ENCODE data around the gene SLC6A9. TPM values are rescaled to one million over a fixed set of nuclear protein-coding genes. Genes with fewer than 3 reads are reported as not detected.

The SLC6A9 gene
- total RNA-seq, 1 experiment from 2014 or later: 12.8 TPM

DNA sequence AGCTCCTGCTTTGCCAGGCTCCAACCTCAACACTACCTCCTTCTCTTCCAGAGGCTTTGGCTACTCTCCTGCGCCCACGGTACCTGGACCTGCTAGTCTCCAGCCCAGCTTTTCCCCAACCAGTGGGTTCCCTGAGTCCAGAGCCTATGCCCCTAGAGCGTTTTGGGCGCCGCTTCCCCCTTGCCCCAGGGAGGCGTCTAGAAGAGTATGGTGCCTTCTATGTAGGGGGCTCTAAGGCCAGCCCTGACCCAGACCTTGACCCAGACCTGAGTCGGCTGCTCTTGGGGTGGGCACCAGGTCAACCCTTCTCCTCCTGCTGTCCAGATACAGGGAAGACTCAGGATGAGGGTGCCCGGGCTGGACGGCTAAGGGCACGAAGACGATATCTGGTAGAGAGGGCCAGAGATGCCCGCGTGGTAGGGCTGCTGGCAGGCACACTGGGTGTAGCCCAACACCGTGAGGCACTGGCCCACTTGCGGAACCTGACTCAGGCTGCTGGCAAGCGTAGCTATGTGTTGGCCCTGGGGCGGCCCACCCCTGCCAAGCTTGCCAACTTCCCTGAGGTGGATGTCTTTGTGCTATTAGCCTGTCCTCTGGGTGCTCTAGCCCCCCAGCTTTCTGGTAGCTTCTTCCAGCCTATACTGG lies 59.8 kb downstream of the SLC6A9 start:
- peaks cover 9 to 33% of the 10 kb centered on the region in 2 experiments; a peak in 3 of 4 replicates for H3K36me3 ChIP-seq (ENCODE audit: control insufficient read depth in 1 of 2, insufficient read depth in 2 of 2, low read length in 2 of 2)
- H4K20me1 ChIP-seq (ENCODE audit: insufficient read depth): no peaks in the 10 kb centered on the region
- H3K4me2 ChIP-seq (ENCODE audit: low read length): peak overlapping the region; percentile 93
- no peak for ATAC-seq
- ChIA-PET CTCF (no interaction called here), RAD21 (ENCODE audit: low non-redundant PET in 1 of 2, low total read pairs in 2 of 2, uncharacterized antibody in 2 of 2, unreplicated experiment in 2 of 2) (no interaction called here), POLR2A (no interaction called here)
- H3K27ac ChIP-seq (ENCODE audit: low read depth, low read length): no peak overlapping the region
- no peaks in the 10 kb centered on the region for H3K9me2 ChIP-seq (ENCODE audit: insufficient read depth)
- no peaks in the 10 kb centered on the region for H3K27me3 ChIP-seq (ENCODE audit: insufficient read depth, low read length)
- H3K4me3 ChIP-seq (replicated peaks in 1 of 2; ENCODE audit: low read depth in 1 of 2, low read length in 2 of 2): peak overlapping the region; percentile 94 to 99; a peak in 3 of 4 replicates
- TF ChIP-seq, protein P1, sequence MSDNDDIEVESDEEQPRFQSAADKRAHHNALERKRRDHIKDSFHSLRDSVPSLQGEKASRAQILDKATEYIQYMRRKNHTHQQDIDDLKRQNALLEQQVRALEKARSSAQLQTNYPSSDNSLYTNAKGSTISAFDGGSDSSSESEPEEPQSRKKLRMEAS (IDR thresholded peaks at IDR 0.05): no peak
- TF ChIP-seq RAD21 (IDR thresholded peaks at IDR 0.05; ENCODE audit: low read depth) (no peak), SIN3A (IDR thresholded peaks at IDR 0.05; ENCODE audit: low read depth) (no peak), YY1 (IDR thresholded peaks at IDR 0.05; ENCODE audit: extremely low read depth, insufficient replicate concordance, low read depth, low read length) (no peak), JUND (IDR thresholded peaks at IDR 0.05) (no peak), FOSL1 (IDR thresholded peaks at IDR 0.05; ENCODE audit: low read depth) (no peak), CEBPB (IDR thresholded peaks at IDR 0.05; ENCODE audit: low read depth) (no peak), CBX3 (IDR thresholded peaks at IDR 0.05; ENCODE audit: low read depth) (no peak), TCF7L2 (IDR thresholded peaks at IDR 0.05; ENCODE audit: borderline replicate concordance, extremely low read depth, insufficient read depth, insufficient read length) (no peak), SRF (IDR thresholded peaks at IDR 0.05; ENCODE audit: low read depth) (no peak), POLR2AphosphoS5 (IDR thresholded peaks at IDR 0.05; ENCODE audit: low read depth, low read length) (no peak), ZFX (IDR thresholded peaks at IDR 0.05) (no peak), EGR1 (IDR thresholded peaks at IDR 0.05; ENCODE audit: low read depth) (no peak), POLR2A (IDR thresholded peaks at IDR 0.05; ENCODE audit: borderline replicate concordance, extremely low read depth, insufficient read depth, insufficient read length) (no peak)
- TF ChIP-seq, protein P2, sequence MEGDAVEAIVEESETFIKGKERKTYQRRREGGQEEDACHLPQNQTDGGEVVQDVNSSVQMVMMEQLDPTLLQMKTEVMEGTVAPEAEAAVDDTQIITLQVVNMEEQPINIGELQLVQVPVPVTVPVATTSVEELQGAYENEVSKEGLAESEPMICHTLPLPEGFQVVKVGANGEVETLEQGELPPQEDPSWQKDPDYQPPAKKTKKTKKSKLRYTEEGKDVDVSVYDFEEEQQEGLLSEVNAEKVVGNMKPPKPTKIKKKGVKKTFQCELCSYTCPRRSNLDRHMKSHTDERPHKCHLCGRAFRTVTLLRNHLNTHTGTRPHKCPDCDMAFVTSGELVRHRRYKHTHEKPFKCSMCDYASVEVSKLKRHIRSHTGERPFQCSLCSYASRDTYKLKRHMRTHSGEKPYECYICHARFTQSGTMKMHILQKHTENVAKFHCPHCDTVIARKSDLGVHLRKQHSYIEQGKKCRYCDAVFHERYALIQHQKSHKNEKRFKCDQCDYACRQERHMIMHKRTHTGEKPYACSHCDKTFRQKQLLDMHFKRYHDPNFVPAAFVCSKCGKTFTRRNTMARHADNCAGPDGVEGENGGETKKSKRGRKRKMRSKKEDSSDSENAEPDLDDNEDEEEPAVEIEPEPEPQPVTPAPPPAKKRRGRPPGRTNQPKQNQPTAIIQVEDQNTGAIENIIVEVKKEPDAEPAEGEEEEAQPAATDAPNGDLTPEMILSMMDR (IDR thresholded peaks at IDR 0.05 in 2 of 3, conservative IDR thresholded peaks at IDR 0.05 in 1 of 3; ENCODE audit: borderline replicate concordance in 1 of 3, insufficient read depth in 1 of 3, low read depth in 2 of 3, low read length in 2 of 3): no peak
- TF ChIP-seq, protein P3, sequence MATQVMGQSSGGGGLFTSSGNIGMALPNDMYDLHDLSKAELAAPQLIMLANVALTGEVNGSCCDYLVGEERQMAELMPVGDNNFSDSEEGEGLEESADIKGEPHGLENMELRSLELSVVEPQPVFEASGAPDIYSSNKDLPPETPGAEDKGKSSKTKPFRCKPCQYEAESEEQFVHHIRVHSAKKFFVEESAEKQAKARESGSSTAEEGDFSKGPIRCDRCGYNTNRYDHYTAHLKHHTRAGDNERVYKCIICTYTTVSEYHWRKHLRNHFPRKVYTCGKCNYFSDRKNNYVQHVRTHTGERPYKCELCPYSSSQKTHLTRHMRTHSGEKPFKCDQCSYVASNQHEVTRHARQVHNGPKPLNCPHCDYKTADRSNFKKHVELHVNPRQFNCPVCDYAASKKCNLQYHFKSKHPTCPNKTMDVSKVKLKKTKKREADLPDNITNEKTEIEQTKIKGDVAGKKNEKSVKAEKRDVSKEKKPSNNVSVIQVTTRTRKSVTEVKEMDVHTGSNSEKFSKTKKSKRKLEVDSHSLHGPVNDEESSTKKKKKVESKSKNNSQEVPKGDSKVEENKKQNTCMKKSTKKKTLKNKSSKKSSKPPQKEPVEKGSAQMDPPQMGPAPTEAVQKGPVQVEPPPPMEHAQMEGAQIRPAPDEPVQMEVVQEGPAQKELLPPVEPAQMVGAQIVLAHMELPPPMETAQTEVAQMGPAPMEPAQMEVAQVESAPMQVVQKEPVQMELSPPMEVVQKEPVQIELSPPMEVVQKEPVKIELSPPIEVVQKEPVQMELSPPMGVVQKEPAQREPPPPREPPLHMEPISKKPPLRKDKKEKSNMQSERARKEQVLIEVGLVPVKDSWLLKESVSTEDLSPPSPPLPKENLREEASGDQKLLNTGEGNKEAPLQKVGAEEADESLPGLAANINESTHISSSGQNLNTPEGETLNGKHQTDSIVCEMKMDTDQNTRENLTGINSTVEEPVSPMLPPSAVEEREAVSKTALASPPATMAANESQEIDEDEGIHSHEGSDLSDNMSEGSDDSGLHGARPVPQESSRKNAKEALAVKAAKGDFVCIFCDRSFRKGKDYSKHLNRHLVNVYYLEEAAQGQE (IDR thresholded peaks at IDR 0.05; ENCODE audit: low read depth): no peak
- TF ChIP-seq, protein P4, sequence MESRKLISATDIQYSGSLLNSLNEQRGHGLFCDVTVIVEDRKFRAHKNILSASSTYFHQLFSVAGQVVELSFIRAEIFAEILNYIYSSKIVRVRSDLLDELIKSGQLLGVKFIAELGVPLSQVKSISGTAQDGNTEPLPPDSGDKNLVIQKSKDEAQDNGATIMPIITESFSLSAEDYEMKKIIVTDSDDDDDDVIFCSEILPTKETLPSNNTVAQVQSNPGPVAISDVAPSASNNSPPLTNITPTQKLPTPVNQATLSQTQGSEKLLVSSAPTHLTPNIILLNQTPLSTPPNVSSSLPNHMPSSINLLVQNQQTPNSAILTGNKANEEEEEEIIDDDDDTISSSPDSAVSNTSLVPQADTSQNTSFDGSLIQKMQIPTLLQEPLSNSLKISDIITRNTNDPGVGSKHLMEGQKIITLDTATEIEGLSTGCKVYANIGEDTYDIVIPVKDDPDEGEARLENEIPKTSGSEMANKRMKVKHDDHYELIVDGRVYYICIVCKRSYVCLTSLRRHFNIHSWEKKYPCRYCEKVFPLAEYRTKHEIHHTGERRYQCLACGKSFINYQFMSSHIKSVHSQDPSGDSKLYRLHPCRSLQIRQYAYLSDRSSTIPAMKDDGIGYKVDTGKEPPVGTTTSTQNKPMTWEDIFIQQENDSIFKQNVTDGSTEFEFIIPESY (IDR thresholded peaks at IDR 0.05; ENCODE audit: extremely low read depth, insufficient replicate concordance, low read length): no peak
- TF ChIP-seq, protein P5, sequence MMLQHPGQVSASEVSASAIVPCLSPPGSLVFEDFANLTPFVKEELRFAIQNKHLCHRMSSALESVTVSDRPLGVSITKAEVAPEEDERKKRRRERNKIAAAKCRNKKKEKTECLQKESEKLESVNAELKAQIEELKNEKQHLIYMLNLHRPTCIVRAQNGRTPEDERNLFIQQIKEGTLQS (IDR thresholded peaks at IDR 0.05): no peak
- H3K79me2 ChIP-seq (ENCODE audit: insufficient read depth, low read length): peaks cover 34% of the 10 kb centered on the region
- no peak overlapping the region for H2AFZ ChIP-seq (ENCODE audit: low read depth, low read length, poor library complexity, severe bottlenecking)
- no peak overlapping the region; the same call in 1 of the 2 replicates for H3K9ac ChIP-seq (ENCODE audit: low read length)
- intact Hi-C loops (cut with micrococcal nuclease): no loop called here
- DNase-seq (ENCODE audit: low read depth, low spot score): no peak
- H3K4me1 ChIP-seq (ENCODE audit: control insufficient read depth in 1 of 2, insufficient read depth in 2 of 2, low read length in 2 of 2): peaks cover 17 to 41% of the 10 kb centered on the region in 2 experiments
- BruUV-seq (replicated peaks): no TSS peak
- H3K9me3 ChIP-seq (ENCODE audit: control insufficient read depth in 1 of 2, insufficient read depth in 1 of 2, low read depth in 1 of 2, low read length in 2 of 2): no peaks in the 10 kb centered on the region

Data from HCT116 (cell line).